GM18867 (cell line): ENCODE results near the gene PPP3CA.

Source experiments
- ATAC-seq: cut with Tn5 transposase; IDR thresholded peaks from one replicate; pipeline ENCODE4 v1.9.1; 2021; ENCODE audit warnings: mild to moderate bottlenecking, moderate library complexity; ENCODE audit not compliant: unreplicated experiment

The PPP3CA gene

GRCh38 chr4:101066626-101067170, 280.6 kb downstream of the PPP3CA start:
- no peak for ATAC-seq

DNA sequence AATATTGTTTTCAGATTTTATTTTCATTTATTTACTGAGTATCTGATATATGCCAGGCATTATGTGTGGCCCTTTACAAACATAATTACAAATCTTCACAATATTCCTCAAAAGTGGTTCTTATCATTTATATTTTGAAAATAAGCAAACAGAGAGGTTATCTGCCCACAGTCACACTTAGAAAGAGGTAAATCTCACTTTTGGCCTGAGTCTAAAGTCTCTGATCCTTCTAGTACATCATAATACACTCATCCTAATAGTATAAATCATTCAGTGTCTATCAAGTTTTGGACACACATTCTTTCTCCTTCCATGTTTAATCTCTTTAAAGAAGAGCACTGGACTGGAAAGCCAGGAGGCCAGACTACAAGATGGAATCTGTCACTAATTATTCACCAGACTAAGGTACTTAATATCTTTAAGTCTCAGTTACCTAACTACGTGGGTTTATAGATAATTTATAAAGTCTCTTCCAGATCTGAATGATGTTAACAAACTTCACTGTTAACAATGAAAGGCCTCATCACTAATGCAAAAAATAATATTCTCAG, 281.3 kb downstream of the PPP3CA start:
- no peak for ATAC-seq

- ATAC-seq: no peak
Observed at GRCh38 chr4:101065346-101065745, 282.0 kb downstream of the PPP3CA start.

DNA sequence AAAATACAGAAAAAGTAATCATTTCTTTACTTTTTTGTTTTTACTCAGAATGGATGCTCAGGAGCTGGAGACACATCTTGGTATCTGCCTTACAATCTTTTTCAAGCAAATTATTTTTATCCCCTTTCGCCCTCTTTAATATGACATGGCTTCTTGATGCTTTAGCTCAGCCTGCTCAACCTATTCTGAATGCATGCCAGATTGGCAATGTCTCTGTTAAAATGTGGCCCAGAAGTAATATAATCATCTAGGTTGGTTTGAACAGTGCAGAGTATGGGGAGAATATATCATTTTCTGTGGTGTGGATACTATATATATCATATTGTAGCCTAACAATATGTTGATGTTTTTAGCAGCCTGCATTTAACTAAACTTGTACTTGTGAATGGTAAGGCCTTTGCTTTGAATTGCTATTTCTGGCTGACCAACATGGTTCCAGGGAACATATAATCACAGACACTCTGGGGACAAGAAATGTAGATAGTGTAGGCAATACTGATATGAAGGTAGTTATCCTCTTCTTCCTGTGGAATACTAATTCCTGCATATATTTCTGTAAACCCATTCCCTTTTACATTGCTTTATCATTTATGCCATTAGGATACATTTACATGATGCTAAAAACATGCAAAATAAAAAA, 282.7 kb downstream of the PPP3CA start:
- ATAC-seq: no peak

DNA sequence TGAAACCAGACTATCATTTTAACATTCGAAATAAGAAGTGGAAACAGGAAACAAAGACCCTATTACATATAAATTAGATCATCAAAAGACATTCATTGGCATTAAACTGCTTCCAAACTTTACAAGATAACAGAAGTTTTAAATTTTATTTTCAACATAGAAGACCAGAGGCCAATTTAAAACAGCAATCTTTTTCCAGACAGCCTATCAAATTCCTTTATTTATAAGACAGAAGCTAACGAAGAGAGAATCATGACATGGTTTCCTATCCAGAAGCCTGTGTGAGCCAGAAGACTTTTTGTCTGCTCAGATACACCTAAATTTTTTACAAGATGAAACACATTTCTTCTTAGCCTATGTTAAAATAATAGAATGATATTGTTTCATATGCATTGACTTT, 291.9 kb downstream of the PPP3CA start:
- no peak for ATAC-seq

- no peak for ATAC-seq
Observed at GRCh38 chr4:101050837-101051205, 296.5 kb downstream of the PPP3CA start.

GRCh38 chr4:101050088-101050836, 297.1 kb downstream of the PPP3CA start:
- no peak for ATAC-seq

DNA sequence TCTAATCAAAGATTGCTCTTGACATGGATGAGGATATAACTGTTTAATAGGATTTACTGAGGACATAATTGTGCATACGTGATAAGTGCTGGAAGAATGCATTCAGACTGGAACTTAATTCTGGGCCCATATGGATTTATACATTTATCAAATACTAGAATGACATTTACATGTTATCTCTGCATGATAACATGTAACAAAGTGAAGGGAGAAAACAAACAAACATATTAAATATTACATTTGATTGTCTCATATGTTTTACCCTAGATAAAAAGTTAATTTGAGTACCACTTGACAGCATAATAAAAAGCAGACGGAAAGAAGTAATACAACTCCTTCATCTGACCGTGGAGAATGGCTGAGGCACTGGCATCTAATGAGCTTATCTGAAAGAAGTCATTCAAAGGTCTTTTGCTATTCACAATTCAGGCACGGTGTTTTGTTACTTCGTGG, 297.8 kb downstream of the PPP3CA start:
- no peak for ATAC-seq

DNA sequence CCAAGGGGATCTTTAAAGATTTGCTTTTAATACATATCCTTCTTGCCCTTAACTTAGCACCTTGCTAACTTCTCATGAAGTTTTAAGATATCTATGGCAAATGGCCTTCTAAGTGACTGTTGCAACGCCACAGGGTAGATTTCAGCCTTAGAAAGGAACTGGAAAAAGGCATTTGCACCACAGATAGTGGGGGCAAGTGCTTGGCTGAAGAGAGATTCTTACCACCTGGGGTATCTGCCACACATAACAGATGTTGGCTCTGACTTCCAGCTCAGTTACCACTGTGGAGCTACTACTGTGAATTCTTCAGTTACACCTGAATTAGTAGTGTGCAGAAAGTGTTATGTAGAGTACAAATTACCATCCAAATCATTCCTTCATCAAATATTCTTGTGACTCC, 302.6 kb downstream of the PPP3CA start:
- no peak for ATAC-seq

DNA sequence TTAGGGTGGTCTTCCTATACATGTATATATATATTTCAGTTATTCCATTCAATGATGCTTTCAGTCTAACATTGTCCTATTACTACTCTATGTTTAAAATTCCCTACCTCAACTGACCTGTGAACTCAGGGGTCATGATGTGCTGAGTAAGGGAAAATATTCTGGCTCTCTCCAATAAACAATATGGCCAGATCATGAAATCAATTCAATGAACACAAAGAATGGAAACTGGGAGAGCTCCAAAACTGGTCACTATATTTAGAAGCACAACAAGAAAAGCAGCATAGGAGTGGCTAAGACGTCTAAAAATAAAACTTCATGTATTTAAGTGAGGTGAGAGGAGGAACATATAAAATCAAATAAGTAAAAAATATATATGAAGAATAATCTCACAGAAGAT, 304.5 kb downstream of the PPP3CA start:
- no peak for ATAC-seq

DNA sequence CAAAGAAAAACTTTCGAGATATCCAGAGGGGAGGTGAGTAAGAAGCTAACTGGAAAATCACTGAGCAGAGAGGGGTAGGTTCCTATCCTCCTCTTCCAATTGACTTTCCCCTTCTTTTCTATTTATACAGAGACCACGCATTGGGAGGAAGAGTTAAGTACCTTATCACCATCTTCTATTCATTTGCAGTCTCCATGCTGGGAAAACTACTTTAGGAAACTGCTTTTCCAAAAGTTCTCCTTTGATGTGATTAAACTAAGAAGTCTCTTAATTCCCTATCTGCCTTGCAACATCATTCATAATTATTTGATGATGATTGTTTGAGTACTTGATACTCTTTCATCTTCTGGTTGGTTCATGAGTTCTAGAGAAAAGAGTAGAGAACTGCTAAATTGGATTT, 306.6 kb downstream of the PPP3CA start:
- no peak for ATAC-seq

DNA sequence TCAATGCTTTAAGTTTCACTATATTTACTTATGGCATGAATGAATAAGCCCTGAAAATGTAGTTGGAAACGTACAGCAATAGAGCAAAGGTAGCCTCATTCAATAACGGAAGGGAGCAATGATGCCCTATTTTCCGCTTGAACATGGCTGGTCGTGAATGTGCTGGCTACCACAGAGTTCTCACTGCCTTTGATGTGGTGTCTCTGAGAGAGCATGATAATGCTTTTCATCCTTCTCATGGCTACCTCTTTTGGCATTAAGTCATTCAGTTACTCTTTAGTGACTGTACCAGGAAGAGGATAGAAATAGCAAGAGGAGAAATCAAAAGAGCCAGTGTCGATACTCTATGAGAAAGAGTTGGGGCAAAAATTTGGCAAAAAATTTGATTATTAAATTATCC, 308.0 kb downstream of the PPP3CA start:
- ATAC-seq: peak; percentile 65

- peak; percentile 55 for ATAC-seq
Observed at GRCh38 chr4:101037938-101038413, 309.4 kb downstream of the PPP3CA start.

GRCh38 chr4:101037249-101037648, 310.1 kb downstream of the PPP3CA start:
- no peak for ATAC-seq

DNA sequence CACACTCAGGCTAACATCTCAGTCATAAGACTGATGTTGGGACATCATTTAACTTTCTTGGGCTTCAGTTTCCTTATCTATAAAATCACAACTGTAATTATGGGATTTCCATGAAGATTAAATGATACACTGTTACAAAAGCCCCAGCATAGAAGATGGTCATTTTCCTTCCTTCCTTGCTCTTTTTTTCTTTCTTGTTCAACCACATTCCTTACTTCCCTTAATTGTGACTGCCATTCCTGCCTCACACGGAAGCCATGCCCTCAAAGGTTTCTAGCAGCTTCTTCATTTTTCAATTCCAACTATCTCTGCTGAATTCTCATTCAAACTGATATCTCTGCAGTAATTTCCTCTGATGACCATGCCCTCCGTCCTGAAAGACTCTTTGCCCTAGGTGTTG, 311.8 kb downstream of the PPP3CA start:
- no peak for ATAC-seq

DNA sequence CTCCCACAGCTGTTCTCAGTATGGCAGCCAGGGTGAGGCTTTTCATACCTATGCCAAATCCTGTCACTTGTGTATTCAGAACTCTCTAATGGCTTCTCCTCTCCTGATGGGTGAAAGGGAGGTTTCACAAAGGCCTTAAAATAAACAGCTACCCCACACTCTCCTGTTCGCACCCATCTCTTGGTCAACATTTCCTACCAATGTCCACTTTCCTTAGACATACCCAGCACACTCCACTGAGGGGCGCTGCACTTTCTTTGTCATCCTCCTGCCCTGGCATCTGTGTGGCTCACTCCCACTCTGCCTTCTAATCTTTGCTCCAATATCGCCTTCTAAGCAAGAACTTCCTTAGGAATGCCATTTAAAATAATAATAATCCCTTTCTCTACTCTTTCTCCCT, 313.3 kb downstream of the PPP3CA start:
- ATAC-seq: no peak

- ATAC-seq: no peak
Observed at GRCh38 chr4:101032541-101032940, 314.8 kb downstream of the PPP3CA start.

DNA sequence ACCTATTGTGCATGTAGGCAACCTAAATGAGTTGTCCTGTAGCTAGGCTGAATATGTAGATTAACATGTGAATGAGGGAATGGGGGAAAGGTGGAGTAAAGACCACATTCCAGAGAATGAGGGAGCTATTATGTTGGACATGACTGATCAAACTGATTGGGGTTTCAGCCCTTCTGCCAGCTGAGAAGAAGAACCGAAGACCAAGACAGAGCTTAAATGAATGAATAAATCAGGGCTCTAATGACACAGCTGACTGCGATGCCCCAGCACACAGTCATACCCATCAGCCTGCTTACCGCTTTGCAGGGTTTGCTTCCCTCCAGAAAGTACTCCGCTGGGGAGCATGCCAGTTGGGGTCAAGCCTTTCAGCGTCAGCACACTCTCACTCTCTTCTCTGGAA, 315.4 kb downstream of the PPP3CA start:
- no peak for ATAC-seq

GRCh38 chr4:101028886-101029285, 318.4 kb downstream of the PPP3CA start:
- peak; percentile 51 for ATAC-seq

DNA sequence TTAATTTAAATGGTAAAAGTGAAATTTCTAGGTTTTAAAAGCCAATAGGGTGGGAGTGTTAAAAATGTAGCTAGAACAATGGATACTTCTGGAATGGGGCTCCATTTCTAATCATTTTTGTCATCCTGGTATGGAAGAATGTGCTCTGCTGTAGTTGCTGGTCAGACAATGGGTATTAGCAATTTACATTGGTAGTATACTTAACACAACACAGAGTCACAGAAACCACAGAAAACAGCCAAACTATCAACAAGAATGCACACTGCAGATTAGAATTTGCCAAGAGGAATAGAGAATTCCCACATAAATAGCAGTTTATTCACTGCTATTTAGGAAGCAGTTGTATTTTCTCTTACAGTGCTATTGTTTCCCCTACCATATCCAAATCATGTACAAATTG, 319.6 kb downstream of the PPP3CA start:
- ATAC-seq: no peak

DNA sequence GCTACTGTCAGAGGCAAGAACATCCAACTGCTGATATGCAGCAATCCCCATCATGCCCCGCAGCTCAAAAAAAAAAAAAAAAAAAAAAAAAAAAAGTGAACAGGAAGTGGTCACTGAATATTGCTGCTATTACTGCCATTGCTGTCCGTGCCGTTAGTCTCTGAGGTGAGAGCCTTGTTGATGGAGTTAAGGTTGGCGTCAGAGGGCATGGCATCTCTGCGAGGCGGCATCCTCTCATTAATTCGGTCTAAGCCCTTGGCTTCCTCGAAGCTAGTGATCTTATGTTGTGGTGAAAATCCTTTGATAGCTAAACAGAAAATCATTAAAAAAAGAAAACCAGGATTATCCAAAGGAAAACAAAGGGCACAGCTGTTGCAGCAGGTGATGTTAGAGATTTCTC, 321.6 kb downstream of the PPP3CA start:
- ATAC-seq: no peak
